H1 (cell line): ENCODE measurements around the gene ZNF148. TPM values are rescaled to one million over a fixed set of nuclear protein-coding genes. Genes with fewer than 3 reads are reported as not detected.

Experiments used
- CTCF ChIA-PET: fragments of 300-600 bp; sonication (Branson Sonifier 250); formaldehyde crosslinking; loops from one replicate; lab custom pipeline; 2021; ENCODE audit not compliant: partially characterized antibody; lab: Charles Lee
- POLR2A ChIA-PET: fragments of 300-600 bp; sonication (Branson Sonifier 250); formaldehyde crosslinking; loops from one replicate; lab custom pipeline; 2021; ENCODE audit warnings: inconsistent platforms; ENCODE audit not compliant: partially characterized antibody; lab: Charles Lee
- DNase-seq, 2 experiments: peaks; one replicate each; pipeline versions ENCODE4 v3.0.0 to v3.0.0-alpha.2; 2010 to 2022; ENCODE audit warnings: low spot score in 2 of 2, low read depth in 1 of 2, mixed read lengths in 1 of 2
- FAIRE-seq: peaks from 2 replicates; lab custom pipeline; 2011; peaks lifted over from hg19 to GRCh38; lab: Jason Lieb, UNC
- H2AFZ ChIP-seq: 2 replicates; pipeline ENCODE4 v1.8.1; 2012; ENCODE audit warnings: low read length, inconsistent platforms
- H2AK5ac ChIP-seq: 2 replicates; pipeline ENCODE4 v1.6.1; 2013; ENCODE audit warnings: low read depth, low read length
- H2BK120ac ChIP-seq: replicated peaks from 2 replicates; pipeline ENCODE3; 2013; ENCODE audit warnings: low read depth, low read length, inconsistent platforms
- H2BK12ac ChIP-seq: 2 replicates; pipeline ENCODE4 v1.6.1; 2013; ENCODE audit warnings: low read depth, low read length
- H2BK15ac ChIP-seq: 2 replicates; pipeline ENCODE4 v1.6.1; 2013; ENCODE audit warnings: low read length
- H2BK20ac ChIP-seq: 2 replicates; pipeline ENCODE4 v1.6.1; 2013; ENCODE audit warnings: low read length
- H2BK5ac ChIP-seq: 2 replicates; pipeline ENCODE4 v1.6.1; 2013; ENCODE audit warnings: low read depth, low read length
- H3K14ac ChIP-seq: 2 replicates; pipeline ENCODE4 v1.6.1; 2013; ENCODE audit warnings: inconsistent platforms; ENCODE audit not compliant: insufficient read length
- H3K18ac ChIP-seq: 2 replicates; pipeline ENCODE4 v1.6.1; 2013; ENCODE audit warnings: low read length; ENCODE audit errors: extremely low read depth
- H3K23ac ChIP-seq: 2 replicates; pipeline ENCODE4 v1.6.1; 2013; ENCODE audit warnings: inconsistent platforms; ENCODE audit not compliant: insufficient read length
- H3K23me2 ChIP-seq: 2 replicates; pipeline ENCODE4 v1.6.1; 2013; ENCODE audit warnings: low read depth, low read length
- H3K27ac ChIP-seq: 2 replicates; pipeline ENCODE4 v1.6.1; 2011; ENCODE audit warnings: low read depth, low read length, inconsistent platforms
- H3K27me3 ChIP-seq, 4 experiments: replicated peaks in 1 of 4; 1 replicate in 1 of 4; 2 replicates in 3 of 4; pipeline versions ENCODE4 v1.6.1 to v1.8.1; 2011 to 2013; ENCODE audit warnings: low read length in 3 of 4, mild to moderate bottlenecking in 3 of 4, inconsistent platforms in 2 of 4, mixed read lengths in 2 of 4, moderate library complexity in 1 of 4; ENCODE audit not compliant: control insufficient read depth in 3 of 4, insufficient read depth in 3 of 4; ENCODE audit errors: extremely low read depth in 1 of 4
- H3K36me3 ChIP-seq, 4 experiments: 2 replicates each; pipeline versions ENCODE4 v1.6.1 to v1.8.1; 2011 to 2013; ENCODE audit warnings: mild to moderate bottlenecking in 4 of 4, low read length in 3 of 4, moderate library complexity in 2 of 4, control low read depth in 1 of 4, inconsistent platforms in 1 of 4; ENCODE audit not compliant: insufficient read depth in 4 of 4, control insufficient read depth in 2 of 4
- H3K4ac ChIP-seq: replicated peaks from 2 replicates; pipeline ENCODE3; 2013; ENCODE audit warnings: low read length, low read depth, mixed read lengths, inconsistent platforms; ENCODE audit not compliant: insufficient read length
- H3K4me1 ChIP-seq, 4 experiments: replicated peaks in 1 of 4; 1 replicate in 1 of 4; 2 replicates in 3 of 4; pipeline versions ENCODE4 v1.6.1 to v1.8.1; 2011 to 2013; ENCODE audit warnings: low read length in 3 of 4, inconsistent platforms in 2 of 4, mixed read lengths in 1 of 4; ENCODE audit not compliant: insufficient read depth in 4 of 4, control insufficient read depth in 3 of 4
- H3K4me2 ChIP-seq, 2 experiments: 2 replicates each; pipeline versions ENCODE4 v1.6.1 to v1.8.1; 2011 to 2013; ENCODE audit warnings: low read depth in 2 of 2, low read length in 2 of 2, control low read depth in 1 of 2, inconsistent platforms in 1 of 2, mild to moderate bottlenecking in 1 of 2; ENCODE audit not compliant: insufficient read depth in 1 of 2
- H3K4me3 ChIP-seq, 4 experiments: fragments of 200-600, 300-600 bp in 1 of 4; sonication (generic), shearing (Covaris generic), sonication (Bioruptor Twin) in 1 of 4; 2 replicates each; pipeline versions ENCODE4 v1.5.1 to v1.8.1; 2011 to 2016; ENCODE audit warnings: low read length in 4 of 4, low read depth in 3 of 4, control low read depth in 2 of 4, inconsistent platforms in 2 of 4, mild to moderate bottlenecking in 2 of 4, mixed read lengths in 1 of 4, moderate library complexity in 1 of 4; ENCODE audit not compliant: insufficient read depth in 2 of 4; ENCODE audit errors: extremely low read depth in 1 of 4
- H3K56ac ChIP-seq: replicated peaks from 2 replicates; pipeline ENCODE3; 2013; ENCODE audit warnings: low read depth, mild to moderate bottlenecking, mixed read lengths, low read length, inconsistent platforms; ENCODE audit not compliant: insufficient read length
- H3K79me1 ChIP-seq: 2 replicates; pipeline ENCODE4 v1.6.1; 2013; ENCODE audit warnings: low read depth, low read length, control low read depth
- H3K79me2 ChIP-seq, 2 experiments: 2 replicates each; pipeline versions ENCODE4 v1.6.1 to v1.8.1; 2012 to 2013; ENCODE audit warnings: low read length in 2 of 2, mild to moderate bottlenecking in 2 of 2, inconsistent platforms in 1 of 2; ENCODE audit not compliant: insufficient read depth in 2 of 2, control insufficient read depth in 1 of 2
- H3K9ac ChIP-seq, 4 experiments: replicated peaks in 1 of 4; 1 replicate in 1 of 4; 2 replicates in 3 of 4; pipeline versions ENCODE4 v1.6.1 to v1.8.1; 2011 to 2013; ENCODE audit warnings: low read depth in 3 of 4, low read length in 3 of 4, control low read depth in 2 of 4, mild to moderate bottlenecking in 2 of 4, moderate library complexity in 2 of 4, inconsistent platforms in 1 of 4; ENCODE audit errors: extremely low read depth in 1 of 4
- H3K9me3 ChIP-seq, 2 experiments: 2 replicates each; pipeline versions ENCODE4 v1.6.1 to v1.8.1; 2012 to 2013; ENCODE audit warnings: mild to moderate bottlenecking in 2 of 2, moderate library complexity in 2 of 2, control low read depth in 1 of 2, inconsistent platforms in 1 of 2, low read depth in 1 of 2, low read length in 1 of 2, mixed read lengths in 1 of 2; ENCODE audit not compliant: insufficient read depth in 2 of 2
- H4K20me1 ChIP-seq, 2 experiments: replicated peaks in 1 of 2; 2 replicates each; pipeline versions ENCODE3 to v1.8.1; 2011 to 2013; ENCODE audit warnings: inconsistent platforms in 2 of 2, low read length in 2 of 2, mild to moderate bottlenecking in 1 of 2; ENCODE audit not compliant: insufficient read depth in 2 of 2, control insufficient read depth in 1 of 2
- H4K5ac ChIP-seq: 2 replicates; pipeline ENCODE4 v1.6.1; 2013; ENCODE audit warnings: low read length, low read depth, mixed read lengths, inconsistent platforms; ENCODE audit not compliant: insufficient read length
- H4K8ac ChIP-seq: 2 replicates; pipeline ENCODE4 v1.8.0; 2013; ENCODE audit warnings: mild to moderate bottlenecking, moderate library complexity, low read length, inconsistent platforms; ENCODE audit not compliant: insufficient read depth; ENCODE audit errors: extremely low read depth
- H4K91ac ChIP-seq: replicated peaks from 2 replicates; pipeline ENCODE3; 2013; ENCODE audit warnings: low read length, mixed read lengths, inconsistent platforms; ENCODE audit not compliant: insufficient read length
- ATF3 ChIP-seq: IDR thresholded peaks from 2 replicates; pipeline ENCODE4 v1.6.1; 2011; ENCODE audit warnings: low read depth, mild to moderate bottlenecking, low read length; ENCODE audit not compliant: insufficient read depth
- POLR2AphosphoS5 ChIP-seq: IDR thresholded peaks from 2 replicates; pipeline ENCODE4 v1.6.1; 2011; ENCODE audit warnings: low read depth, low read length
- WGBS, 2 experiments: shearing (Covaris generic) in 1 of 2; methylation state at CpG; one replicate each; pipeline versions ENCODE4 v1.1.6 to v1.1.7; 2013 to 2015; ENCODE audit warnings: low lambda C conversion rate in 2 of 2, mixed read lengths in 2 of 2, inconsistent platforms in 1 of 2, low coverage in 1 of 2, missing lambda C conversion rate in 1 of 2; ENCODE audit not compliant: insufficient replicate concordance in 2 of 2, insufficient coverage in 1 of 2, insufficient read length in 1 of 2; ENCODE audit errors: extremely low coverage in 1 of 2, missing lambda C conversion rate in 1 of 2; 5-methylcytosine and 5-hydroxymethylcytosine counted together
- polyA plus RNA-seq, 7 experiments: library from polyadenylated mRNA; depleted of rRNA in 3 of 7; stranded (reverse) in 5 of 7; unstranded in 2 of 7; fragments of >200 nt in 5 of 7; fragments of 200-250 nt in 2 of 7; gene quantifications; 1 replicate in 5 of 7; 2 replicates in 1 of 7; 4 replicates in 1 of 7; pipeline versions ENCODE4 v1.2.1 to v1.2.3, GENCODE V29; 2011 to 2013; ENCODE audit warnings: missing spikeins in 2 of 7, mixed read lengths in 2 of 7
- total RNA-seq: library from RNA; stranded (reverse); fragmentation: NEBNext Ultra II Directional; extraction: Animal tissue kit (Norgen Biotek cat#: 25700); gene quantifications from 2 replicates; pipeline ENCODE4 v1.2.1, GENCODE V29; 2021

ZNF148 gene
- total and polyA plus RNA-seq, 2 of the 8 experiments (the other 6 are each of a cell fraction or from before 2014, with no cell fraction given): 3.7 to 22.6 TPM

- Histone ChIP-seq H4K20me1 (no peaks in the 10 kb centered on the region), H4K8ac (no peak overlapping the region), H2BK120ac (no peak overlapping the region), H3K14ac (no peak overlapping the region), H4K5ac (no peak overlapping the region), H3K36me3 (no peaks in the 10 kb centered on the region), H3K79me1 (no peaks in the 10 kb centered on the region), H3K79me2 (peaks cover 0 to 6% of the 10 kb centered on the region in 2 experiments; a peak in 1 of 4 replicates), H3K4me3 (no peak overlapping the region), H2BK20ac (no peak overlapping the region), H3K4me2 (no peak overlapping the region), H3K4me1 (peaks cover 0 to 5% (median 1%) of the 10 kb centered on the region in 4 experiments; a peak in 2 of 7 replicates), H3K4ac (no peak overlapping the region), H2BK15ac (no peak overlapping the region), H3K23ac (no peak overlapping the region), H3K27ac (no peak overlapping the region), H2AK5ac (no peak overlapping the region), H2BK12ac (no peak overlapping the region), H2BK5ac (no peak overlapping the region), H3K18ac (no peak overlapping the region), H4K91ac (no peak overlapping the region), H3K27me3 (peaks cover 0 to 2% (median 0%) of the 10 kb centered on the region in 4 experiments; a peak in 1 of 7 replicates), H2AFZ (no peak overlapping the region), H3K9me3 (no peaks in the 10 kb centered on the region), H3K9ac (no peak overlapping the region), H3K23me2 (no peaks in the 10 kb centered on the region), H3K56ac (no peak overlapping the region)
- ChIA-PET CTCF (no interaction called here), POLR2A (no interaction called here)
- DNase-seq (no peak), FAIRE-seq (no peak)
- 93% methylated on average over 6 of the region's 6 CpGs; no CpG with 5 or more reads in 1 of the 2 experiments for WGBS, 2 experiments
- TF ChIP-seq POLR2AphosphoS5: no peak
- TF ChIP-seq ATF3: no peak
Observed at GRCh38 chr3:125322166-125322565, 53.0 kb downstream of the ZNF148 start.
